Stimulated activated CD4-positive, alpha-beta T cell treated with anti-CD3 and anti-CD28 coated beads, Interleukin-2, amount 100 ng/mL, for 4 hours (primary cell): ENCODE measurements around the gene PIK3AP1.

ENCODE experiments used
- DNase-seq: peaks from one replicate; pipeline ENCODE4 v3.0.0-alpha.2; 2020; ENCODE audit warnings: low read depth

PIK3AP1 gene

DNA sequence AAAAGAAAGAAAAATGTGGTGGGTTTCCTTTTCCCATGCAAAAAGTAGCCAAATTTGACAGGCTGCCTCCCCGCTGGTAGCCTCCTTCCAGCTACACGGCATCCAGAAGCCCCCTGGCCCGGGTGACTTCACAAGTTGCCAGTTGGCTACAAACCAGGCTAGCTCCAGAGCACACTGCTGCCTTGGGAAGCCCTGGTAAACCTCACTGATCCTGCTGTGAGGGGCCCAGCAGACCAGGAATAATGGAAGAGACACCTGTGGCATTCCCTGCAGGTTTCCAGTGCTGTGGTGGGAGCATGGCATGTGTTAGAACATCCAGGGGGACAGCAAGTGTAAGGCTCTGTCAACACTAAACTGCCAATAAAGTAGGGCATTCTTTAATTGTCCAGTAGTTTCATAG is 77.8 kb downstream of the PIK3AP1 start:
- no peak for DNase-seq

DNA sequence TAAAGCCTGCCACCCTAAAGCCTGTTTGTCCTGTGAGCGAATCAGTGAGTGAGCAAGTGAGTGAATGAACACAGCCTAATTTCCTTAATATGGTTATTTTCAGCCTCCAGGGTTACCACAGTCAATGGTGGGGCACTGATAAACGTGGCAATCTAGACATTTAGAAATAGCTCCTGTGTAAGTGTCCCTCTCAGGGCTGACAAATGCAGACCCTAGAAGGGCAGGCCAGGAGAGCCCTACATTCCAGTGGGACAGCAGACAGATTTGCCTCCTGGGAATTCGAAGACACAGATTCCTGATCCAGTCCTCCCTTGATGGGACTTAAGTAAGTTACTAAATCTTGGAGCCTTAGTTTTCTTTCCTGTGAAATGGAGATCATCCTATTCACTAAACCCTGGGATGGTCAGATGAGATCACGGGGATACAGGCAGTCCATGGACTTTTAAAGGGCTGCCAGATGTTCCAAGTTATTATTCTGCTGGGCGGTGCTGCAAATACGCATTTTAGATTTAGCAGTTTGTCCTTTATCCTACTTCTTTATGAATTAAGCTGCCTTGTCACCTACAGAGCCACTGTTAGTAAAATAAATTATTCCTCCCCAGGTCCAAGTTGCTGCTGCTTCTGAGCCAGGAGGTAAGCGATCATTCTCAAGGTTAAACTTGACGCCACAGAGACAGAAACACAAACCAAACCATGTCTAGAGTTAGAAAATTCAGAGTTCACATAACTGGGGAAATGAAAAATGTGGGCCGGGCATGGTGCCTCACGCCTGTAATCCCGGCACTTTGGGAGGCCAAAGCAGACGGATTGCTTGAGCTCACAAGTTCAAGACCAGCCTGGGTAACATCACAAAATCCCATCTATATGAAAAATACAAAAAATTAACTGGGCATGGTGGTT is 78.7 kb downstream of the PIK3AP1 start:
- no peak for DNase-seq

DNA sequence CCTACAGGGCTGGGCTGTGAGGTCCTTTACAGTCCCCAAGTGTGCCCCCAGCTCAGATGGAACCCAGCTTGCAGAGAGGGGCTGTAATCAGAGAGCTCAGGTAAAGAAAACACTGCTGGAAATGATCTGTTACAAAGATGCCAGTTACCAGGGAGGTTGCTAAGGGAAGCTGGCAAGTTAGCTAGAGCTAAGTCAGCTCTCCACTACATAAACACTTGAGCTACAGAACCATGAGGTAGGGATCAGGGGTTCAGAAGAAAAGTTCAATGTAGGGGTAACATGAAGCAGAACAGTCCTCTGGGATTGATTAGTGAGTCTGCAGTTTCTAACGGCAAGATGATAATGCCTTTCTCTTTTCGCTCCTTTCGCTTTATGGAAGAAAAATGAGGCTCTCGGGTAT is 80.4 kb downstream of the PIK3AP1 start:
- no peak for DNase-seq

GRCh38 chr10:96638696-96639095 is 81.6 kb downstream of the PIK3AP1 start:
- no peak for DNase-seq

GRCh38 chr10:96638120-96638519 is 82.2 kb downstream of the PIK3AP1 start:
- DNase-seq: no peak

- no peak for DNase-seq
Measured at GRCh38 chr10:96637709-96638108, 82.6 kb downstream of the PIK3AP1 start.

DNA sequence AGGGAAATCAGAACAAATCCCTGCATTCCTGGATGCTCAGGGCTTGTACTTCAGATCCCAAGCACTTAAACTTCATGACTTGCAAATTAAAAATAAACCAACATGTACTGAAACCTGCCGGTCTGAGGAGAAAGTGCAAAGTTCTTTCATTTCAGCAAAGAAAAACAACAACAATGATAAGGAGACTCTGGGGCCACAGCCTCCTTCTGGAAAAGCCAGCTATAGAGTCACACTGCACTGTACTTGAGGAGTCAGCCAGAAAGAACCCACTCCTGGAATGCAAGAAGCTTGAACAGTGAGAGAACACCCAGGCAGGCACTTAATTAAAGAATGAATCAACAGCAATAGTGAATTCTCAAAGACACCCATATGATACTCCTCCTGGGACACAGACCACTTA is 83.8 kb downstream of the PIK3AP1 start:
- no peak for DNase-seq

DNA sequence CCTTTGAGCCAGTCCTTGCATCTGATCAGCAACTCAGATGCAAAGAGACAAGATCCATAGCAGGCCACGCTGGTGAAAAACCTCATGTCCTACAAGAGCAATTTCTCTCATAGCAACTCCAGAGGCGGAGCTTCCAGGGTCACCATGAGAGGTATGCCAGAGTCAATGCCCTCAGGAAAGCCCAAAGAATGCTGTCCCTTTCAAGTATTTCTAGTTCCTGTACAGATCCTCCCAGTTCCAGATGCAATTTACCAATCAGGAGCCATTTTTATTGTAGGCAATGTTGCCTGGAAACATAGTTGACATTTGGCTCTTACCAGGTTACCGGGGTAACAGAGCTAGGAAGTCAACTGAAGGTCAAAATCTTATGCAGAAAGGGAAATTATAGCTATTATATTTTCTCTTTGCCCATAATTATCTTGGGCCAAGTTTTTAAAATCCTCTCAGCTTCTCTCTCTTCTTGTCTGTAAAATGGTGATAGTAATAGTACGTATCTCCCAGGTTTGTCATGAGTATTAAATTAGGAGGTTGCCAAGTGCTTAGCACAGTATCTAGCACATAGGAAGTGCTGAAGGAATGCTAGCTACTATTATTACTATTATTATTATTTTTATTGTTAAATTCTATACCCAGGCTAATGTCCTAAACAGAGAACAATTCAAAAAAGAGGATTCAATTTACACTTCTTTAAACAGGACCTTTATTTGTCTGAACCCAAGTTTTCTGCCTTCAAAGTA is 87.2 kb downstream of the PIK3AP1 start:
- DNase-seq: no peak

GRCh38 chr10:96627292-96627691 is 93.0 kb downstream of the PIK3AP1 start:
- no peak for DNase-seq

DNA sequence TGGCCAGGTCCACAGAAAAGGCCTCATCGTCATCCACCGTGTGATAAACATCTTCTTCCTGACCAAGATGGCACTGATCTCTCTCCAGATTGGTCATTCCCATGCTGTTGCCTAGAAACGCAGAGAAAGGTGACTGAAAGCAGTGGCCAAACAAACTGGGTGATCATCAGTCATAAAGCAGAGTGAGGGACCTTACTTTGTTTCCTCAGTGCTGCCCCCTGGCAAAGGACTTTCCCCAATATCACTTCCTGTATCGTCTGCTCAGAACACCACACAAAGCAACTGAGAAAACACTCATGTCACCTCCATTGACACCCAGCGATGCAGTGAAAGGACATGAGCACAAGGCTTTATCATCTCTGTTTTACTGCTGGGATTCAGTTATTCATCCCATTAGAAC is 93.5 kb downstream of the PIK3AP1 start:
- no peak for DNase-seq

GRCh38 chr10:96625173-96625572 is 95.1 kb downstream of the PIK3AP1 start:
- no peak for DNase-seq

GRCh38 chr10:96622013-96622787 is 98.1 kb downstream of the PIK3AP1 start:
- DNase-seq: no peak

GRCh38 chr10:96619796-96620773 is 100.2 kb downstream of the PIK3AP1 start:
- no peak for DNase-seq

DNA sequence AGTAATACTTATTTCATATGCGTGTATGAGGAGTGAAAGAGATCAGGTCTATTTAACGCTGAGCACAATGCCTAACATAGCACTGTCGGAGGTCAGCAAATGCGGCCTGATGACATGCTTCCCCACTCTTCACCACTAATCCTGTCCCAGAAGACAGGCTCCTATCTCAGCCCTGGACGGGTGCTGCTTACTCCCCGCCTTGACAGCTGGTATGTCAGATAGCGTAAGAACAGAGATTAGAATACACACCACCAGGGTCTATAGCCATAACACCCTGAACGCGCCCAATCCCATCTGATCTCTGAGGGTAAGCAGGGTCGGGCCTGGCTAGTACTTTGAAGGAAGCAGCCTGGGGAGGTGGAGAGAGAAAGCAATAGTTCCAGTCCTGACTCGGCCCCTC is 101.2 kb downstream of the PIK3AP1 start:
- no peak for DNase-seq

GRCh38 chr10:96618653-96619052 is 101.7 kb downstream of the PIK3AP1 start:
- no peak for DNase-seq

- DNase-seq: no peak
Measured at GRCh38 chr10:96616961-96617360, 103.4 kb downstream of the PIK3AP1 start.

DNA sequence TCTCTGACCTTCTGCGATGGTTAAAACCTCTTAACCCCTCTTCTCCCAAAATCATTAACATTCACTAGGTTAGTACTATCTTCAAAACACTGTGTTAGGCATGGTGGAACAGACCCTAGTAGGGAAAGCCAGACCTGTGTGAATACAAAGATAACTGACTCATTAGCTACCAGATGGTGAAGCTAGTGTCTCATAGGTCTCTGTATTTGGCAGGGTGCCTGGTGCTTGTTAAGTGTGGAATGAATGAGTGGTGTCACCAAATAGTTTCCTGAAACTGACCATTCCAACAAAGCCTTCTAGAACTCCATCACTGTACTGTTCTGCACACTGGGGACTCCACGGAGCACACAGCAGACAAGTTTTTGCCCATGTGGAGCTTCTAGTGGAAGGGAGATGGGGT is 105.8 kb downstream of the PIK3AP1 start:
- DNase-seq: no peak

DNA sequence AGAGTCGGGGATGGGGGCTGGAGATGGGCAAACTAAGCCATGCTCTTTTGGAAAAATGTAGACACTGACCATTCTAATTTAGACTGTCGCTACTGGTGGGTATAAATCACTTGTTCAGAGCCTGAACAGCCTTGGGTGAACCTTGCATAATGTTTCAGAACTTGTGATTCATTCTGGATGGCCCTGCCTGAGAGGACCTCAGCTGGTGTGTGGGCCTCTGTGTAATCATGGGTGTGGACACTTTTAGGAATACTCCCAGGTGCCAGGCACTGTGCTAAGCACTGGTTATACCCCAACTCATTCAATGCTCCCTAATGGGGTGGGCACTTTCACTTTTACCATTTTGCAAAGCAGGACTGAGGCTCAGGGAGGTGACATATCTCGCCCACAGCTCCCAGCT is 106.7 kb downstream of the PIK3AP1 start:
- DNase-seq: no peak

DNA sequence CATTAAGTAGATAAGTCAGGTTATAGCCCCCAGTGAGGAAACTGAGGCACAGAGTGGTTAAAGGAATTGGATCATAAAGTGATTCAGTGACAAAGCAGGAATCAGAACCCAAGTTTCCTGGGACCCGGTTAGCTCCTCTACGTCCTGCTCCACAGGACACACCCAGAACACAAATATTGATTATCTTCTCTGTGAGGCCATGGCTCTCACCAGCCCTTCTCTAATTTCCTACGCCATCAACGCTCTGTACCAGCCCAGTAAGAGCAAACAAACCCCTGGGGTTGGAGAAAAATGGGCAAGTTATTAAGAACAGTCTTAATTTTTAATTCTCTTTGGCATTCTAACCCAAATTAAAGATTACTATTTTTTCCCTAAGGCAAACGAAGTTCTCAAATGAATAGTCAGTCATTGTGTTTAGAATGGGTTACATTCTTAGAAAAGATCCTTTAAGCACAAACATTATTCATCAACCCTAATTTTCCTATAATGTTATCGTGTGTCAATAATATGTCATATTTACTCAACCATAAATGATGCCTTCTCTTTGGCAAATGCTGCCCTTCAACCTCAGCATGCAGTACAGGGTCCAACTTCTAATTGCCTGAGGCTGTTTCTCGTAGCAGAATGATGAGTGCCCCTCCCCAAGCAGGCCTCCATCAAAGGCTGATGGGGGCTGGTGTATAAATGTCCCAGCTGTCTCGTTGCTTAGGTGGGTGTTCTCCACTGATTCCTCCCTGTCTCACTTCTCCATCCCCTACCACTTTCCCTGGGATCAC is 108.1 kb downstream of the PIK3AP1 start:
- DNase-seq: no peak

GRCh38 chr10:96610817-96611216 is 109.5 kb downstream of the PIK3AP1 start:
- DNase-seq: no peak

DNA sequence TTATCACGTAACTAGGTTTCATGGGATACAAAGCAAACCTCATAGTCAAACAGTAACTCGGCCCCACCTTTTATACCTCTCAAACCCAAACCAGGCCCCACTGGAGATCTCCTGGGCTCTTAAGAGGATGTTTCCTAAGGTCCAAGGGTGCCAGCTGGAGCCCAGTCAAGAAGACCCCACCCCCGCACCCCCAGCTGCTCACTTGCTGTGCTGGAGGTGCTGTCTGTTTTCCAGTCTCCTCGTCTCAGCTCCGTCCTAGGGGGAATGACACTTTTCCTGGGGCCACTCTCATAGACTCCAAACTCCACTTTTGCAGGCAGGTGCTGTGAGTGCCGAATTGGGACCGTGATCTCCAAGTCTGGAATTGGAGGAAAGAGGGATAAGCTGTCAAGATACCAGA is 110.8 kb downstream of the PIK3AP1 start:
- no peak for DNase-seq
